ENCODE results near the gene LSM14B. TPM values are rescaled to one million over a fixed set of nuclear protein-coding genes. Genes with fewer than 3 reads are reported as not detected.
A peak's percentile ranks its signal among the peaks of the same experiment; 100 is the strongest.

LSM14B gene
- total RNA-seq, 1 experiment from 2014 or later: 51.3 TPM

GRCh38 chr20:62151835-62152364, 29.6 kb downstream of the LSM14B start:
- no peak overlapping the region for H2AFZ ChIP-seq (ENCODE audit: low read depth, low read length, poor library complexity, severe bottlenecking)
- no peaks in the 10 kb centered on the region for H3K27me3 ChIP-seq (ENCODE audit: insufficient read depth, low read length)
- no peak overlapping the region for H3K4me3 ChIP-seq (replicated peaks in 1 of 2; ENCODE audit: low read depth in 1 of 2, low read length in 2 of 2)
- H3K4me1 ChIP-seq (ENCODE audit: control insufficient read depth in 1 of 2, insufficient read depth in 2 of 2, low read length in 2 of 2): peaks cover 16 to 22% of the 10 kb centered on the region in 2 experiments
- BruUV-seq (replicated peaks): no TSS peak
- H3K9ac ChIP-seq (ENCODE audit: low read length): no peak overlapping the region
- POLR2A ChIA-PET: no interaction called here
- H3K79me2 ChIP-seq (ENCODE audit: insufficient read depth, low read length): peaks cover 99% of the 10 kb centered on the region
- RAD21 ChIA-PET (ENCODE audit: low non-redundant PET in 1 of 2, low total read pairs in 2 of 2, uncharacterized antibody in 2 of 2, unreplicated experiment in 2 of 2): no interaction called here
- DNase-seq (ENCODE audit: low read depth, low spot score) (no peak), ATAC-seq (no peak)
- no peaks in the 10 kb centered on the region for H3K9me3 ChIP-seq (ENCODE audit: control insufficient read depth in 1 of 2, insufficient read depth in 1 of 2, low read depth in 1 of 2, low read length in 2 of 2)
- intact Hi-C loops (cut with micrococcal nuclease): no loop called here
- no peaks in the 10 kb centered on the region for H3K9me2 ChIP-seq (ENCODE audit: insufficient read depth)
- no peaks in the 10 kb centered on the region for H4K20me1 ChIP-seq (ENCODE audit: insufficient read depth)
- no peak overlapping the region; the same call in 1 of the 2 replicates for H3K27ac ChIP-seq (ENCODE audit: low read depth, low read length)
- TF ChIP-seq SIN3A (IDR thresholded peaks at IDR 0.05; ENCODE audit: low read depth): no peak
- TF ChIP-seq RAD21 (IDR thresholded peaks at IDR 0.05; ENCODE audit: low read depth): no peak
- no peak for TF ChIP-seq SP1 (IDR thresholded peaks at IDR 0.05; ENCODE audit: low read depth)
- TF ChIP-seq TCF7L2 (IDR thresholded peaks at IDR 0.05; ENCODE audit: borderline replicate concordance, extremely low read depth, insufficient read depth, insufficient read length): no peak
- no peak for TF ChIP-seq ELF1 (IDR thresholded peaks at IDR 0.05; ENCODE audit: borderline replicate concordance, low read depth)
- no peak for TF ChIP-seq JUND (IDR thresholded peaks at IDR 0.05)
- no peak for TF ChIP-seq CBX3 (IDR thresholded peaks at IDR 0.05; ENCODE audit: low read depth)
- CTCF ChIA-PET: no interaction called here
- no peak overlapping the region for H3K4me2 ChIP-seq (ENCODE audit: low read length)
- peaks cover 0 to 18% of the 10 kb centered on the region in 2 experiments; a peak in 2 of 4 replicates for H3K36me3 ChIP-seq (ENCODE audit: control insufficient read depth in 1 of 2, insufficient read depth in 2 of 2, low read length in 2 of 2)

DNA sequence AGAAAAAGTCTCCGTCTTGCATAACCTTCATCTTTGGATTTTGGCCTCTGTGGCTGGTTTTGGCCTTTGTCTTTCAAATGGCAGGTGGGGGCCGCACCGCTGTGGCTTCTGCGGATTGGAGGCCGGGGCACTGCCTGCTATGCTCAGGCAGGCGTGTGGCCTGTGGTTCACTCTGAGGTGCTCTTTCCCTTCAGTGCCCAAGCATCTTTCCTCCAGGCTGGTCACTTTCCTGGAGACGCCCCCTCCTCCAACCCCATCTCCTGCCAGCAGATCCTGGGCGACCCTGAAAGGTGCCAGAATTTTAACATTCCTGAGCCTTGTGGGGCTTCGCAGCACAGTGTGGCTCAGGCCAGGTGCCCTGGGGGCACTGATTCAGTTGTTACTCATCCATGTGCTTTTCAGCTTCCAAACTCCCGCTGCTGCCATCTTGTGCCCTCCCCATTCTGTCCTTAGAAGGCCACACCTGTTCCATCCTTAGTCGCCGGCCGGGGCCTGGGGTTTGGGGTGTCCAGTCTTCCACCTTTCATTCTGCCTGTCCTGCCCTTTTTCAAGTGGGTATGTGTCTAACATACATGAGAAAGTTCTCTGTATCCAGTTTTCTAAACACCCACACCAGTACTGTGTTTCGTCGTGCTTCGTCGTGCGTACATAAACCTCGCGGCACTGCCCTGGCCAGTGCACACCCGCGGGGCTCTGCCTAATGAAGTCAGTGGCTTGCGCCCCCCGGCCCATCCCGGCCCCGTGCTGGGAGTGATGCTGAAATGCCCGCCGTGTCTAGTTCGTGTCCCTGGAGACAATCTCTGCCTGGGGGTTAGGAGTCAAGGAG, 33.4 kb downstream of the LSM14B start:
- RAD21 ChIA-PET (ENCODE audit: low non-redundant PET in 1 of 2, low total read pairs in 2 of 2, uncharacterized antibody in 2 of 2, unreplicated experiment in 2 of 2): no interaction called here
- H3K9ac ChIP-seq (ENCODE audit: low read length): peak overlapping the region; percentile 25
- no peak for DNase-seq (ENCODE audit: low read depth, low spot score)
- POLR2A ChIA-PET: no interaction called here
- H3K9me3 ChIP-seq (ENCODE audit: control insufficient read depth in 1 of 2, insufficient read depth in 1 of 2, low read depth in 1 of 2, low read length in 2 of 2): no peaks in the 10 kb centered on the region
- no peaks in the 10 kb centered on the region for H3K27me3 ChIP-seq (ENCODE audit: insufficient read depth, low read length)
- H3K4me2 ChIP-seq (ENCODE audit: low read length): peak overlapping the region; percentile 47
- H4K20me1 ChIP-seq (ENCODE audit: insufficient read depth): peaks cover 3% of the 10 kb centered on the region; the same call in 1 of the 2 replicates
- peaks cover 93% of the 10 kb centered on the region for H3K79me2 ChIP-seq (ENCODE audit: insufficient read depth, low read length)
- ATAC-seq: 0 out of 2 replicates have a peak, but pooled peaks have one; percentile 8
- H3K27ac ChIP-seq (ENCODE audit: low read depth, low read length): peak overlapping the region; percentile 63
- no peak overlapping the region for H3K4me3 ChIP-seq (replicated peaks in 1 of 2; ENCODE audit: low read depth in 1 of 2, low read length in 2 of 2)
- intact Hi-C loops (cut with micrococcal nuclease): no loop called here
- TF ChIP-seq ZNF274 (IDR thresholded peaks at IDR 0.05; ENCODE audit: low read depth, low read length) (no peak), MAX (IDR thresholded peaks at IDR 0.05) (peak; percentile 86), SRF (IDR thresholded peaks at IDR 0.05; ENCODE audit: low read depth) (no peak), FOSL1 (IDR thresholded peaks at IDR 0.05; ENCODE audit: low read depth) (peak; percentile 69; the same call in 1 of the 2 replicates)
- H3K36me3 ChIP-seq (ENCODE audit: control insufficient read depth in 1 of 2, insufficient read depth in 2 of 2, low read length in 2 of 2): peaks cover 2 to 21% of the 10 kb centered on the region in 2 experiments; a peak in 1 of 4 replicates
- no peak overlapping the region for H2AFZ ChIP-seq (ENCODE audit: low read depth, low read length, poor library complexity, severe bottlenecking)
- CTCF ChIA-PET: interaction anchor here (0.9 to 1.4 kb wide), 2 partner anchors 14 to 145 kb away, joined by 5 to 8 read pairs; no protein-coding TSS in a partner anchor
- no peaks in the 10 kb centered on the region for H3K9me2 ChIP-seq (ENCODE audit: insufficient read depth)
- BruUV-seq (replicated peaks): no TSS peak
- H3K4me1 ChIP-seq (ENCODE audit: control insufficient read depth in 1 of 2, insufficient read depth in 2 of 2, low read length in 2 of 2): peaks cover 35 to 57% of the 10 kb centered on the region in 2 experiments
